Mesendoderm (in vitro differentiated cells): ENCODE data around the gene RNF130.

Experiments used
- DNase-seq: peaks from one replicate; pipeline ENCODE4 v3.0.0; 2013
- H2AK5ac ChIP-seq: 2 replicates; pipeline ENCODE4 v1.6.1; 2013; ENCODE audit warnings: low read length, inconsistent platforms
- H2BK120ac ChIP-seq: 2 replicates; pipeline ENCODE4 v1.6.1; 2013; ENCODE audit warnings: low read depth, mild to moderate bottlenecking, low read length, moderate library complexity, mixed read lengths
- H2BK15ac ChIP-seq: replicated peaks from 2 replicates; pipeline ENCODE4 v1.6.1; 2013; ENCODE audit warnings: low read depth, mild to moderate bottlenecking, moderate library complexity
- H2BK5ac ChIP-seq: 2 replicates; pipeline ENCODE4 v1.6.1; 2013; ENCODE audit warnings: low read length, inconsistent platforms
- H3K18ac ChIP-seq: 2 replicates; pipeline ENCODE4 v1.6.1; 2013; ENCODE audit warnings: mild to moderate bottlenecking, low read length, mixed read lengths
- H3K23ac ChIP-seq: one replicate; pipeline ENCODE4 v1.6.1; 2013; ENCODE audit warnings: low read length
- H3K27ac ChIP-seq: 2 replicates; pipeline ENCODE4 v1.5.1; 2013; ENCODE audit warnings: low read depth, mild to moderate bottlenecking, inconsistent platforms, low read length, moderate library complexity
- H3K27me3 ChIP-seq: 2 replicates; pipeline ENCODE4 v1.6.1; 2013; ENCODE audit warnings: low read length, control low read depth, mild to moderate bottlenecking, inconsistent platforms; ENCODE audit not compliant: insufficient read depth, poor library complexity
- H3K36me3 ChIP-seq: 2 replicates; pipeline ENCODE4 v1.6.1; 2013; ENCODE audit warnings: low read length, inconsistent platforms; ENCODE audit not compliant: control insufficient read depth, insufficient read depth
- H3K4ac ChIP-seq: one replicate; pipeline ENCODE4 v1.6.1; 2013; ENCODE audit warnings: low read depth, mild to moderate bottlenecking, low read length, moderate library complexity
- H3K4me1 ChIP-seq: 2 replicates; pipeline ENCODE4 v1.6.1; 2013; ENCODE audit warnings: low read depth, low read length, inconsistent platforms; ENCODE audit not compliant: control insufficient read depth
- H3K4me2 ChIP-seq: 2 replicates; pipeline ENCODE4 v1.6.1; 2013; ENCODE audit warnings: low read length
- H3K4me3 ChIP-seq: 2 replicates; pipeline ENCODE4 v1.5.1; 2013; ENCODE audit warnings: mild to moderate bottlenecking, low read length
- H3K56ac ChIP-seq: one replicate; pipeline ENCODE4 v1.6.1; 2013; ENCODE audit warnings: low read length
- H3K79me1 ChIP-seq: 2 replicates; pipeline ENCODE4 v1.6.1; 2013; ENCODE audit warnings: low read length, inconsistent platforms
- H3K79me2 ChIP-seq: 2 replicates; pipeline ENCODE4 v1.6.1; 2013; ENCODE audit warnings: mild to moderate bottlenecking, low read length; ENCODE audit not compliant: control insufficient read depth, insufficient read depth
- H3K9ac ChIP-seq: 2 replicates; pipeline ENCODE4 v1.6.1; 2013; ENCODE audit warnings: low read length, inconsistent platforms
- H4K5ac ChIP-seq: one replicate; pipeline ENCODE4 v1.6.1; 2013; ENCODE audit warnings: low read length
- H4K8ac ChIP-seq: one replicate; pipeline ENCODE4 v1.6.1; 2013; ENCODE audit warnings: low read depth, mild to moderate bottlenecking, control low read depth, low read length, moderate library complexity
- WGBS: extraction: QIAGEN DNeasy Blood & Tissue Kit; methylation state at CpG from one replicate; pipeline ENCODE4 v1.1.7; 2013; ENCODE audit warnings: low lambda C conversion rate, missing lambda C conversion rate; ENCODE audit not compliant: insufficient coverage; ENCODE audit errors: extremely low coverage; 5-methylcytosine and 5-hydroxymethylcytosine counted together

The RNF130 gene

DNA sequence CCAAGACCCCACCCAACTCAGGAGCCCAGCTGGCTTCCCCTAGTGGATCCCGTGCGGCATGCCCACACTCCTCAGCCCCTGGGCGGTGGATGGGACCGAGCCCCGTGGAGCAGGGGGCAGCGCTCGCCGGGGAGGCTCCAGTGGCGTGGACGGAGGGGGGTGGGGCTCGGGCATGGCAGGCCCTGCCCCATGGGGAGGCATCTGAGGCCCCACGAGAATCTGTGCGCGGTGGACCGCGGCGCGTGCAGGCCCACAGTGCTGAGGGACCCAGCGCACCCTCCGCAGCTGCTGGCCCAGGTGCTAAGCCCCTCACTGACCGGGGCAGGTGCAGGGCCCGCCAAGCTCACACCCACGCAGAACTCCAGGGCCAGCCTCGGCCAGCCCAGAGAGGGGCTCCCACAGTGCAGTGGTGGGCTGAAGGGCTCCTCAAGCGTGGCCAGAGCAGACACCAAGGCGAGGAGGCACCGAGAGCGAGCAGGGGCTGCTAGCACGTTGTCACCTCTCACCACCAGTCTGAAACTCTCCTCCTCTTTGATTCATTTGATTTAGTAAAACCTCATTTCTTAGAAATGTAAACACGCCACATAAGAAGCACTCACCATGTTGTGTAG lies 25.6 kb downstream of the RNF130 start:
- no peak overlapping the region for H3K4me2 ChIP-seq
- H3K27me3 ChIP-seq, result no peaks in the 10 kb centered on the region
- no peak overlapping the region for H3K56ac ChIP-seq
- no peak overlapping the region for H3K23ac ChIP-seq
- H4K8ac ChIP-seq, result no peak overlapping the region
- H3K9ac ChIP-seq, result no peak overlapping the region
- H3K18ac ChIP-seq, result no peak overlapping the region
- no peak overlapping the region for H3K4ac ChIP-seq
- no peak overlapping the region for H3K4me3 ChIP-seq
- H2BK120ac ChIP-seq, result no peak overlapping the region
- peaks cover 4% of the 10 kb centered on the region for H3K4me1 ChIP-seq
- no peak overlapping the region for H2AK5ac ChIP-seq
- peaks cover 5% of the 10 kb centered on the region for H3K79me2 ChIP-seq
- no peak overlapping the region for H4K5ac ChIP-seq
- WGBS, result no CpG with 5 or more reads among the region's 30 CpGs
- no peak overlapping the region for H3K27ac ChIP-seq
- no peak for DNase-seq
- no peak overlapping the region for H2BK15ac ChIP-seq
- no peaks in the 10 kb centered on the region for H3K36me3 ChIP-seq
- H3K79me1 ChIP-seq, result peaks cover 7% of the 10 kb centered on the region
- no peak overlapping the region for H2BK5ac ChIP-seq

DNA sequence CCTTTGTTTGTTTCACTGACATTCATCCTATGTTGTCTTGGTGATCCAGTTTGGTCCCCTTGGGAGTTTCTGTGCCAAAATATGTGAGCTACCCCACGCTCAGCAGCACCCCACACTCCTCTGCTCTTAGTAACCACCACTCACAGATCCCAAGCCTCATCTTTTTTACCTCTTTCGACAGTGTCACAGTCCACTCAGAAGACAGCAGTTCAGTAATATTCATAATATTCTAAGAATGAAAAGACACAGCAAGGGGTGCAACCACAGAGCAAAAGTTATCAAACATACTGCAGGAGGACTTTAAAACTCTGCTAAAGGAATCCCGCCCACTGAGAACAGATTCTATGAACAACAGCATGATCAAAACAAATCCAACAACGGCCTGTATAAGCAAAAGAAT lies 28.2 kb downstream of the RNF130 start:
- H3K56ac ChIP-seq, result no peak overlapping the region
- no peak overlapping the region for H3K18ac ChIP-seq
- no peak for DNase-seq
- no peak overlapping the region for H4K5ac ChIP-seq
- no peaks in the 10 kb centered on the region for H3K4me1 ChIP-seq
- H3K36me3 ChIP-seq, result no peaks in the 10 kb centered on the region
- no peak overlapping the region for H2BK15ac ChIP-seq
- no peak overlapping the region for H3K23ac ChIP-seq
- H3K9ac ChIP-seq, result no peak overlapping the region
- no peak overlapping the region for H2BK120ac ChIP-seq
- peaks cover 5% of the 10 kb centered on the region for H3K79me2 ChIP-seq
- H2BK5ac ChIP-seq, result no peak overlapping the region
- H3K27ac ChIP-seq, result no peak overlapping the region
- H3K4me3 ChIP-seq, result no peak overlapping the region
- no peaks in the 10 kb centered on the region for H3K27me3 ChIP-seq
- H2AK5ac ChIP-seq, result no peak overlapping the region
- no peak overlapping the region for H4K8ac ChIP-seq
- H3K79me1 ChIP-seq, result peaks cover 5% of the 10 kb centered on the region
- H3K4me2 ChIP-seq, result no peak overlapping the region
- no CpG with 5 or more reads among the region's 4 CpGs for WGBS
- H3K4ac ChIP-seq, result no peak overlapping the region

DNA sequence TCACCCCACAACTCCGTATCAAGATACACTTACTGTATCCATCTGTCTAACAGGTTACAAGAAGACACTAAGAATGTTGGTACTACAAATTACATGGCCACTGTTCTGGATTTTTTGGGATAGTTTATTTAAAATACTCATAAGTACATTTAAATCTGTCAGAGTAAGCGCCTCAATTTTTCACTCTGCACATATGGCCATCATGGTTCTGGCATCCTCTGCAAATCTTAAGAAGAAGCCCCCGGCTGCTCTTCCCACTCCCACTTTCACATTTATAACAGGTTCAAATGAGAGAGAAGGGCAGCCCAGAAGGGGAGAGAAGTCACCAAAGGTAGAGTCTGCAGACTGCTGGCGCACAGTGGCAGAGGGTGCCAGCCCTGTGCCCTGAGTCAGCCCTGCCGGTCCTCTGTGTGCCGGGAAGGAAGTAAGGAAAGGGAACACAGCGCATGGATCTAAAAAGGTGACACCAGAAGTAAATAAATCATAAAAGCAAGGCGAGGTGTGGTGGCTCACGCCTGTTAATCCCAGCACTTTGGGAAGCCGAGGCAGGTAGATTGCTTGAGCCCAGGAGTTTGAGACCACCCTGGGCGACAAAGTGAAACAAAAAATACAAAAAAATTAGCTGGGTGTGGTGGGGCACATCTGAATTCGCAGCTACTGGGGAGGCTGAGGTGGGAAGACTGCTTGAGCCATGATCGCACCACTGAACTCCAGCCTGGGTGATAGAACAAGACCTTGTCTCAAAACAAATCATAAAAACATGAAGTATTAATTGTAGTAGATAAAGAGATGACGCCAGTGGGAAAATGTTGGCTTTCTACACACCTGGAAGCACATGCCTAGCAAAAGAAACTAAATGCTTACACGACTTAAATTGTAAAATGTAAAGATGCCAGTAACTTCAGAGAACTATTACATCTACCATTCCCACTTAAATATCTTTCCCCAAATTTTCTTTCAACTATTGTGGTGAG lies 30.0 kb downstream of the RNF130 start:
- peaks cover 2% of the 10 kb centered on the region for H3K79me2 ChIP-seq
- no CpG with 5 or more reads among the region's 15 CpGs for WGBS

DNA sequence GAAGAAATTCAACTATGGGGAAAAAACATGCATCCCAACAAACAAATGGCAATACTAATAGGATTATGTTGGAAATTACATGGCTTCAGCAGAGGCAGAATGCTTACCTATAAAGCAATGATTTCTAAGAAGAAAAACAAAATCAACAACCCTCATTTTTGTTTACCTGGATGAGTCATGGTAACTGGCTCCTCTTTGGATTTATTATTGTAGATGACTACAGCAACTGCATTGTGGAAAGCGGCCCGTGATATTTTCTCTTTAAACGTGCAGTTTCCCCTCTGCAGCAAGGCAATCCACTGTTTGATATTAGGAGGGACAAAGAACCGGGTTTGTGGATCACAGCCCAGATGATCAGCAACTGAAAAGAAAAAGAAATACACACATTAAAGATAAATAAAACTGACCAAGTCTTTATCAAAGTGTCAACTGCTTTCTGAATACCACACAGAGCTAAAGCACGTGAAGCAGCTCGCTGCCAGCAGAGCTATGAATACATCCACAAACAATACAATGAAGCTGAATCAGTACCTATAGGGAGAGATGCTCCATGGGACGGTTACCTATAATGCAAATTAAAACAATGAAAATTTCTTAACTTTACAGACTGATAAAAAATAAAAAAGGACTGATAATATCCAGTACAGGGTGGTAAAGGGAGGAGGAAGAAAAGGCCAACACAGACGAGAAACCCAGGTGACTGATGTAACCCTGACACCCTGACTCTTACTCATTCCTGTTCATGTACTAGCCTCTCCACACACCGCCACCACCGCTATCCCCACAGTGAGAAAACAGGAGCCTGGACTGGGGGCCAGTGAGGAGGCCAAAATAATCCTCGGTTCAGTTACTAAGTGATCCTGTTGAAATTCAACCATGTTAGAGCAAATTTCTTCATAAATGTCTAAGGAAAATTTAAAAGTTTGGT lies 31.0 kb downstream of the RNF130 start:
- Histone ChIP-seq H2BK5ac (no peak overlapping the region), H3K4me3 (no peak overlapping the region), H3K79me1 (peaks cover 4% of the 10 kb centered on the region), H3K4me2 (no peak overlapping the region), H3K27ac (no peak overlapping the region), H3K9ac (no peak overlapping the region), H2AK5ac (no peak overlapping the region), H3K79me2 (no peaks in the 10 kb centered on the region), H3K36me3 (peaks cover 3% of the 10 kb centered on the region), H3K4me1 (no peaks in the 10 kb centered on the region), H3K27me3 (no peaks in the 10 kb centered on the region), H2BK120ac (no peak overlapping the region), H3K56ac (peak overlapping the region; percentile 34), H3K18ac (peak overlapping the region; percentile 75), H4K8ac (no peak overlapping the region), H3K4ac (no peak overlapping the region), H3K23ac (no peak overlapping the region), H2BK15ac (no peak overlapping the region), H4K5ac (no peak overlapping the region)
- no CpG with 5 or more reads among the region's 11 CpGs for WGBS
- no peak for DNase-seq

More for the DNA sequence above, 30.0 kb downstream of the RNF130 start:
- Histone ChIP-seq H3K23ac (no peak overlapping the region), H3K4me3 (no peak overlapping the region), H3K56ac (no peak overlapping the region), H3K9ac (no peak overlapping the region), H3K4me2 (no peak overlapping the region), H3K4ac (no peak overlapping the region), H4K8ac (no peak overlapping the region), H3K36me3 (peaks cover 2% of the 10 kb centered on the region), H3K79me1 (peaks cover 4% of the 10 kb centered on the region), H4K5ac (no peak overlapping the region), H2BK5ac (no peak overlapping the region), H2AK5ac (no peak overlapping the region), H2BK15ac (no peak overlapping the region), H3K18ac (no peak overlapping the region), H3K4me1 (no peaks in the 10 kb centered on the region), H3K27ac (no peak overlapping the region), H3K27me3 (no peaks in the 10 kb centered on the region), H2BK120ac (no peak overlapping the region)
- no peak for DNase-seq

DNA sequence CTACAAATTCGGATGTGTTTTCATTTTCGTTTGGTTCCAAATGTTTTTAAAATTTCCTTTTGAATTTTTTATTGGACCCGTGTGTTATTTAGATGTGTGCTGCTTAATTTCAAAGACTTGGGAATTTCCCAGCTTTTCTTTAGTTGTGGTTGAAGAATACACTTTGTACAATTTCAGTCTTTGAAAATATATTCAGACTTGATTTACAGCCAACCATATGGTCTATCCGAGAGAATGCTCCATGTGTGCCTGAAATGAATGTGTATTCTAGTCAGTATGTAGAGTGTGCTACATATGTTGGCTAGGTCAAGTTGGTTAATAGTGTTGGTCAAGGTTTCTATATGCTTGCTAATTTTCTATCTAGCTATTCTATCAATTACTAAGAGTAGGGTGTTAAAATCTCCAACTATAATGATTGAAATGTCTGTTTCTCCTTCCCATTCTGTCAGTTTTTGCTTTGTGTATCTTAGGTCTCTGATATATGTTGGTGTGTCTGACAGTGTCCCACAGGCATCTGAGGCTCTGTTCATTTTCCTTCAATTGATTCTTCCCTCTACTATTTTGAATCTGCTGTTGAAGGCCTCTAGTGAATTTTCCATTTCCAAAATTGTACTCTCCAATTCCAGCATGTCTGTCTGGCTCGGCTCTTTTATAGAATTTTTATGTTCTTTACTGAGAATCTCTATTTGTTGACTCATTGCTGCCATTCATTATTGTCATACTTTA lies 36.2 kb downstream of the RNF130 start:
- H3K79me1 ChIP-seq, result no peaks in the 10 kb centered on the region
- no peak overlapping the region for H2BK15ac ChIP-seq
- no peak overlapping the region for H3K27ac ChIP-seq
- peaks cover 3% of the 10 kb centered on the region for H3K36me3 ChIP-seq
- no peak overlapping the region for H2BK120ac ChIP-seq
- no peak overlapping the region for H3K4me3 ChIP-seq
- no peaks in the 10 kb centered on the region for H3K79me2 ChIP-seq
- H2AK5ac ChIP-seq, result no peak overlapping the region
- no CpG with 5 or more reads among the region's 5 CpGs for WGBS
- H4K8ac ChIP-seq, result no peak overlapping the region
- H3K18ac ChIP-seq, result no peak overlapping the region
- H2BK5ac ChIP-seq, result no peak overlapping the region
- H3K4me1 ChIP-seq, result no peaks in the 10 kb centered on the region
- no peak overlapping the region for H3K9ac ChIP-seq
- no peak overlapping the region for H3K23ac ChIP-seq
- H4K5ac ChIP-seq, result no peak overlapping the region
- H3K27me3 ChIP-seq, result no peaks in the 10 kb centered on the region
- no peak overlapping the region for H3K4ac ChIP-seq
- no peak for DNase-seq
- H3K56ac ChIP-seq, result no peak overlapping the region
- H3K4me2 ChIP-seq, result no peak overlapping the region
